Hepatocyte (in vitro differentiated cells): Measurements from ENCODE around the gene CDKL2. TPM values are rescaled to one million over a fixed set of nuclear protein-coding genes. Genes with fewer than 3 reads are reported as not detected.

Experiments used
- DNase-seq: peaks from one replicate; pipeline ENCODE4 v3.0.0-alpha.2; 2016; ENCODE audit warnings: low spot score
- H2AFZ ChIP-seq: fragments of 200-600 bp; sonication (generic); 2 replicates; pipeline ENCODE4 v1.6.0; 2016; ENCODE audit warnings: antibody characterized with exemption, mild to moderate bottlenecking
- H3K27ac ChIP-seq: fragments of 200-600 bp; sonication (generic); 2 replicates; pipeline ENCODE4 v1.5.1; 2016; ENCODE audit warnings: mild to moderate bottlenecking
- H3K27me3 ChIP-seq: fragments of 200-600 bp; sonication (generic); 2 replicates; pipeline ENCODE4 v1.6.1; 2016
- H3K36me3 ChIP-seq: fragments of 200-600 bp; sonication (generic); replicated peaks from 2 replicates; pipeline ENCODE4 v1.5.1; 2016; ENCODE audit warnings: low read depth; ENCODE audit not compliant: insufficient read depth
- H3K4me1 ChIP-seq: fragments of 200-600 bp; sonication (generic); 2 replicates; pipeline ENCODE4 v1.5.1; 2016; ENCODE audit warnings: mild to moderate bottlenecking, moderate library complexity; ENCODE audit not compliant: insufficient read depth
- H3K4me2 ChIP-seq: fragments of 200-600 bp; sonication (generic); 2 replicates; pipeline ENCODE4 v1.6.0; 2016
- H3K4me3 ChIP-seq: fragments of 200-600 bp; sonication (generic); 2 replicates; pipeline ENCODE4 v1.5.1; 2016; ENCODE audit warnings: mild to moderate bottlenecking
- H3K79me2 ChIP-seq: fragments of 200-600 bp; sonication (generic); 2 replicates; pipeline ENCODE4 v1.6.0; 2017; ENCODE audit warnings: mild to moderate bottlenecking
- H3K9me2 ChIP-seq: fragments of 200-600 bp; sonication (generic); replicated peaks from 2 replicates; pipeline ENCODE4 v1.6.0; 2017; ENCODE audit warnings: mild to moderate bottlenecking; ENCODE audit not compliant: insufficient read depth
- H3K9me3 ChIP-seq: fragments of 200-600 bp; sonication (generic); 2 replicates; pipeline ENCODE4 v1.5.1; 2016; ENCODE audit warnings: low read depth, mild to moderate bottlenecking
- H4K20me1 ChIP-seq: fragments of 200-600 bp; sonication (generic); 2 replicates; pipeline ENCODE4 v1.6.0; 2016; ENCODE audit warnings: mild to moderate bottlenecking; ENCODE audit not compliant: insufficient read depth, poor library complexity, severe bottlenecking
- CTCF ChIP-seq: fragments of 200-600 bp; sonication (generic); IDR thresholded peaks from 2 replicates; pipeline ENCODE4 v1.5.1; 2016; ENCODE audit warnings: antibody characterized with exemption, mild to moderate bottlenecking; ENCODE audit not compliant: poor library complexity
- EZH2 ChIP-seq: fragments of 200-600 bp; sonication (generic); IDR thresholded peaks from 2 replicates; pipeline ENCODE4 v1.6.1; 2016; ENCODE audit warnings: antibody characterized with exemption, mild to moderate bottlenecking, borderline replicate concordance
- EZH2phosphoT487 ChIP-seq: fragments of 200-600 bp; sonication (generic); IDR thresholded peaks from one replicate; pipeline ENCODE4 v1.6.1; 2018; ENCODE audit warnings: antibody characterized with exemption, mild to moderate bottlenecking, low read depth, moderate library complexity; ENCODE audit not compliant: unreplicated experiment, severe bottlenecking
- WGBS: methylation state at CpG from one replicate; pipeline ENCODE4 v1.1.6; 2016; ENCODE audit warnings: low lambda C conversion rate; ENCODE audit errors: missing lambda C conversion rate; 5-methylcytosine and 5-hydroxymethylcytosine counted together
- polyA plus RNA-seq: library from polyadenylated mRNA; unstranded; fragments of >200 nt; fragmentation: Nextera tagmentation; extraction: Ambion mirVana; gene quantifications from 2 replicates; pipeline ENCODE4 v1.2.1, GENCODE V29; 2016
- total RNA-seq: library from RNA; depleted of rRNA; stranded (reverse); fragments of >200 nt; gene quantifications from 2 replicates; pipeline ENCODE4 v1.2.3, GENCODE V29; 2014

The CDKL2 gene
- total and polyA plus RNA-seq, 2 experiments from 2014 or later: 0.83 to 1.9 TPM

- Histone ChIP-seq H3K9me3 (no peaks in the 10 kb centered on the region), H3K4me1 (no peaks in the 10 kb centered on the region), H3K9me2 (no peaks in the 10 kb centered on the region), H3K4me2 (no peak overlapping the region), H3K79me2 (no peaks in the 10 kb centered on the region), H2AFZ (no peak overlapping the region), H3K36me3 (no peaks in the 10 kb centered on the region), H3K4me3 (no peak overlapping the region), H3K27ac (no peak overlapping the region), H4K20me1 (no peaks in the 10 kb centered on the region), H3K27me3 (no peaks in the 10 kb centered on the region)
- TF ChIP-seq EZH2: no peak
- no peak for TF ChIP-seq CTCF
- TF ChIP-seq EZH2phosphoT487: no peak
- 81% methylated on average over 5 of the region's 5 CpGs for WGBS
- DNase-seq: no peak
Measured at GRCh38 chr4:75623026-75623425, 7.3 kb downstream of the CDKL2 start.

GRCh38 chr4:75621715-75622114 lies 8.6 kb downstream of the CDKL2 start:
- Histone ChIP-seq H3K4me2 (no peak overlapping the region), H3K79me2 (no peaks in the 10 kb centered on the region), H4K20me1 (no peaks in the 10 kb centered on the region), H3K36me3 (no peaks in the 10 kb centered on the region), H3K9me2 (no peaks in the 10 kb centered on the region), H3K27me3 (no peaks in the 10 kb centered on the region), H3K27ac (no peak overlapping the region), H3K4me1 (no peaks in the 10 kb centered on the region), H2AFZ (no peak overlapping the region), H3K4me3 (no peak overlapping the region), H3K9me3 (no peaks in the 10 kb centered on the region)
- TF ChIP-seq EZH2 (no peak), EZH2phosphoT487 (no peak), CTCF (no peak)
- DNase-seq: no peak

- WGBS: 85% methylated on average over 1 of the region's 1 CpG
- H3K4me2 ChIP-seq: no peak overlapping the region
- no peak for DNase-seq
- H3K27me3 ChIP-seq: no peaks in the 10 kb centered on the region
- no peaks in the 10 kb centered on the region for H3K9me2 ChIP-seq
- no peaks in the 10 kb centered on the region for H3K4me1 ChIP-seq
- no peak for TF ChIP-seq EZH2phosphoT487
- no peak for TF ChIP-seq CTCF
- no peak for TF ChIP-seq EZH2
- H3K4me3 ChIP-seq: no peak overlapping the region
- H3K9me3 ChIP-seq: no peaks in the 10 kb centered on the region
- no peaks in the 10 kb centered on the region for H3K79me2 ChIP-seq
- H3K36me3 ChIP-seq: no peaks in the 10 kb centered on the region
- no peaks in the 10 kb centered on the region for H4K20me1 ChIP-seq
- no peak overlapping the region for H3K27ac ChIP-seq
- no peak overlapping the region for H2AFZ ChIP-seq
Measured at GRCh38 chr4:75612306-75612705, 18.0 kb downstream of the CDKL2 start.

- H2AFZ ChIP-seq: no peak overlapping the region
- WGBS: 94% methylated on average over 4 of the region's 4 CpGs
- H3K4me2 ChIP-seq: no peak overlapping the region
- H3K4me3 ChIP-seq: no peak overlapping the region
- H3K79me2 ChIP-seq: no peaks in the 10 kb centered on the region
- no peaks in the 10 kb centered on the region for H4K20me1 ChIP-seq
- H3K27ac ChIP-seq: no peak overlapping the region
- DNase-seq: no peak
- H3K27me3 ChIP-seq: no peaks in the 10 kb centered on the region
- no peak for TF ChIP-seq EZH2
- TF ChIP-seq EZH2phosphoT487: no peak
- no peak for TF ChIP-seq CTCF
- H3K36me3 ChIP-seq: no peaks in the 10 kb centered on the region
- H3K4me1 ChIP-seq: no peaks in the 10 kb centered on the region
- H3K9me2 ChIP-seq: no peaks in the 10 kb centered on the region
- no peaks in the 10 kb centered on the region for H3K9me3 ChIP-seq
Measured at GRCh38 chr4:75605928-75606327, 24.4 kb downstream of the CDKL2 start.
